GM13977 (cell line): ENCODE data around the gene PITX3.

Experiments
- DNase-seq: peaks from one replicate; pipeline ENCODE4 v3.0.0; 2012; ENCODE audit warnings: low spot score
- in situ Hi-C: fragments of 300-500 bp; cut with MboI; formaldehyde crosslinking; loops from one replicate; pipeline ENCODE4 v1.12.0; 2022; ENCODE audit warnings: low sequenced_read_pairs, low pct_unique_long_range_greater_than_20kb, mixed read lengths, inconsistent platforms; ENCODE audit not compliant: unreplicated experiment
- TF ChIP-seq, protein P1 (sequence below): IDR thresholded peaks from 2 replicates; pipeline ENCODE4 v1.5.1; 2012; ENCODE audit warnings: mild to moderate bottlenecking, control low read depth; ENCODE audit not compliant: insufficient read depth; ENCODE audit errors: extremely low read depth, missing control alignments

PITX3 gene

DNA sequence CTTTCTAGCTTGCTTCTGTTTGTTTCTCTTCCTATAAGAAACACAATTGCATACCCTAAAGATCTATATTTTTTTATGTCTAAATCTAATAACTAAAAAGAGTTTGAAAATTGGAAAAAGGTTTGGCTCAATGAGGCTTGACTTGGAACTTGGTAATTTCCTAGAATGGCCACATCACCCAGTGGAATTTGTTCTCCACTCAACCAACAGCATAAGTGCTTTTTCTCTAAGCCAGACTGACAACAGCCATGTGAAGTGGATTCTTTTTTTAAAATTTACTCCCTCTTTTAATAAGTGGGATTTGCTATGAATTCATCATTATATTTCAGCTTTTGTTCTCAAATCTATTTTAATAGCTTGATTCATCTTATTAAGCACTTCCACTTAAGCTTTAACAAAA lies 37.8 kb upstream of the PITX3 start:
- TF ChIP-seq, protein P1, sequence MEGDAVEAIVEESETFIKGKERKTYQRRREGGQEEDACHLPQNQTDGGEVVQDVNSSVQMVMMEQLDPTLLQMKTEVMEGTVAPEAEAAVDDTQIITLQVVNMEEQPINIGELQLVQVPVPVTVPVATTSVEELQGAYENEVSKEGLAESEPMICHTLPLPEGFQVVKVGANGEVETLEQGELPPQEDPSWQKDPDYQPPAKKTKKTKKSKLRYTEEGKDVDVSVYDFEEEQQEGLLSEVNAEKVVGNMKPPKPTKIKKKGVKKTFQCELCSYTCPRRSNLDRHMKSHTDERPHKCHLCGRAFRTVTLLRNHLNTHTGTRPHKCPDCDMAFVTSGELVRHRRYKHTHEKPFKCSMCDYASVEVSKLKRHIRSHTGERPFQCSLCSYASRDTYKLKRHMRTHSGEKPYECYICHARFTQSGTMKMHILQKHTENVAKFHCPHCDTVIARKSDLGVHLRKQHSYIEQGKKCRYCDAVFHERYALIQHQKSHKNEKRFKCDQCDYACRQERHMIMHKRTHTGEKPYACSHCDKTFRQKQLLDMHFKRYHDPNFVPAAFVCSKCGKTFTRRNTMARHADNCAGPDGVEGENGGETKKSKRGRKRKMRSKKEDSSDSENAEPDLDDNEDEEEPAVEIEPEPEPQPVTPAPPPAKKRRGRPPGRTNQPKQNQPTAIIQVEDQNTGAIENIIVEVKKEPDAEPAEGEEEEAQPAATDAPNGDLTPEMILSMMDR: no peak
- no peak for DNase-seq
- in situ Hi-C loops: no loop called here

DNA sequence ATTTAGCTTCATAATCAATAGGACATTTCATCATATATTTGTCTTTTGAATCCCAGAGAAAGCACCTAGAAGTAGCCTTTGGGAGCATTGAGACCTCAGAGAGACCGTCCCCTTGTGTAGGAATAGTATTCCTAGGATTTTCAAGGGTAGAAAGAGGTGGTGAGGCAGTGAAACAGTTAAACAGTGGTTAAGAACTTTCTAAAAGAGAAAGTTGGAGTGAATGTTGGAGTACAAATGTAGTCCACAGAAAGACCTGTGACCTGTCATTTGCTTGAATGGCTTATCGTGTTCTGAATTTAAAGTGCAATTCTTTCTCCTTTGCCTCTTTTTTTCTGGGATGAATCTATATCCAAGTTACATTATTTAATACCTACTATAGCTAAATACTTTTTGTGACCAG lies 34.0 kb upstream of the PITX3 start:
- in situ Hi-C loops: no loop called here

DNA sequence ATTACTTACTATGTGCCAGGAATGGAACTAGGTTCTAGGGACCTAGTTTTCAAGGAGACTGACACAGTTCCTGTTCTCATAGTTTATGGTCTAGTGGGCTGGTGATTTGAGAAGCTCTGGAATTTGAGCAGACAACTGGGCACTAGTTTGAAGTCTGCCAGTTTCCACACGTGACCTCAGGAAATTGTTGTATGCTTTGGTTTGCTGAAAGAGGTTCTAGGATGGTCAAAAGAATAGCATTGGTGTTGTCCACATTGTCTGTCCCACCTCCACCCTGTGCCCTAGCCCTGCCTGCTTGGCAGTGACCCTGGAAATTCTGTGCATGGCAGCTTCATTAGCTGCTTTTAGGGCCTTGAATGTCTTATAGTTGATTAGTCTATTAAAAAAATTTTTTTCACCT lies 32.8 kb upstream of the PITX3 start:
- TF ChIP-seq, protein P1: no peak
- in situ Hi-C loops: no loop called here
- no peak for DNase-seq

More for the DNA sequence above, 34.0 kb upstream of the PITX3 start:
- TF ChIP-seq, protein P1: no peak
- DNase-seq: no peak

DNA sequence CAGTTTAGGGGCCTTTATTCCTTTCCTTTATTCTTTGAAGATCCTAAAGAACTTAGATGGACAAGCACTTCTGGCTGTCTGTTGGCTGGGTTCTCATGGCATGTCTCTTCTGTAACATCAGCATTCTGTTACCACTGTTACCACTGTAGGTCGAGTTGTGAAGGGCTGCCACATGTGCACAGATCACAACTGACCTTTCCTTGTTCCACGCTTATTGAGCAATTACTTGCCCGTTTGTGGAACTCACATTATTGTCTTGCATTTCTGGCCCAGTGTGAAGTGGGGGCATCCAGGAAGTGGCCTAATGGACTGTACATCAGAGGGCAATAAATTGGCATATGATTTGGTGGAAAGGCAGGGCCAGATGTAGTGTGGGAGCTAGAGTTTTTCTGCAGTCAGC lies 27.7 kb upstream of the PITX3 start:
- TF ChIP-seq, protein P1: no peak
- DNase-seq: no peak
- in situ Hi-C loops: no loop called here

DNA sequence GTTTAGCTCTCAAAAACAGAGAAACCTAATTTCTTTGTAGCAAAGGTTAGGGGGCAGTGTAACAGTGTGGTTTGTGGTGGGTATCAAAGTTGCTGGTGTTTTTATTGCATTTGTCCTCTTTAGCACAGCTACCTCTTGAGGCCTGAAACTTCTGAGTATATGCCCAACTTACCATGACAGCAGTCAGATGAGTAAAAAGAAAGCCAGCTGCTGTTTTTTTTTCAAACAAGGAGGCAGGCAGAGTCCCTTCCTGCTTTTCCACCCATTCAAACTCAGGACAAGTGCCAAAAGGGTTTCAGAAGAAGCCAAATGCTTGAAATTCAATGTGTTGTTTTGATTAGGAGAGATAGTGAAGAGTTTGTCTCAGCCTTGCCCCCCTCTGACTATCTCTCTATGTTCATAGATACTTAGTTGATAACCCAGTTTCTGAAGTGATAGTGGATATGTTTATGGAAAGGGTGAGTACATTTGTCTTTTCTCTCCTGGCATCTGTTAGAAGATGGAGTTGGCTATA lies 27.1 kb upstream of the PITX3 start:
- in situ Hi-C loops: no loop called here
- no peak for DNase-seq

DNA sequence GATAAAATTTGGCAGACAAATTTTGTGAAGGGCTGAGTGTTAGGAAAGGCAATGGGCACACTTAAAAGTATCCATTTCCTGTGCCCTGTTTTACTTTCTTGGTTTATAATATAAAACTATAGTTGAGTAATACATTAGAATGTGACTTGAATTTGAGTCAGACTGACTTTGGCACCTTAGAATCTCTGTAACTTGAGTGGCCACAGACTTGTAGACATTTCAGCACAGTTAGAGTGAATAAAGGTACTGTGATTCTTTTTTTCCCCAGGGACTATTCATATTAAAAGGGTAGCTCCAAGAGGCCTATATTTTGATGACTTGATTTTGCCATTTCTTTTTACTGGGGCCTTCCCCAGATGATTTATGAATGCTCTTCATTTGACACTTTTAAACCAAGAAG lies 26.4 kb upstream of the PITX3 start:
- TF ChIP-seq, protein P1: no peak
- no peak for DNase-seq
- in situ Hi-C loops: no loop called here

More for the DNA sequence above, 27.1 kb upstream of the PITX3 start:
- TF ChIP-seq, protein P1: no peak

GRCh38 chr10:102266670-102267069 lies 25.4 kb upstream of the PITX3 start:
- in situ Hi-C loops: no loop called here
- TF ChIP-seq, protein P1: no peak

More at GRCh38 chr10:102266670-102267069, 25.4 kb upstream of the PITX3 start:
- DNase-seq: no peak
